Uterus (tissue), 2 donors: ENCODE data around the gene KRT33A.

Experiments
- POLR2A ChIP-seq, 2 donors: fragments of 450-650 bp; IDR thresholded peaks; one replicate each; pipeline ENCODE4 v1.6.1; 2016; ENCODE audit warnings: antibody characterized with exemption in 2 of 2, mild to moderate bottlenecking in 1 of 2, moderate library complexity in 1 of 2
- TF ChIP-seq, protein P1 (sequence below), 4 experiments: fragments of 200-600 bp in 2 of 4; fragments of 450-650 bp in 2 of 4; sonication (generic) in 2 of 4; IDR thresholded peaks; one replicate each; pipeline ENCODE4 v1.5.1; 2016 to 2019; ENCODE audit warnings: antibody characterized with exemption in 4 of 4, mild to moderate bottlenecking in 2 of 4, moderate library complexity in 1 of 4

DNA sequence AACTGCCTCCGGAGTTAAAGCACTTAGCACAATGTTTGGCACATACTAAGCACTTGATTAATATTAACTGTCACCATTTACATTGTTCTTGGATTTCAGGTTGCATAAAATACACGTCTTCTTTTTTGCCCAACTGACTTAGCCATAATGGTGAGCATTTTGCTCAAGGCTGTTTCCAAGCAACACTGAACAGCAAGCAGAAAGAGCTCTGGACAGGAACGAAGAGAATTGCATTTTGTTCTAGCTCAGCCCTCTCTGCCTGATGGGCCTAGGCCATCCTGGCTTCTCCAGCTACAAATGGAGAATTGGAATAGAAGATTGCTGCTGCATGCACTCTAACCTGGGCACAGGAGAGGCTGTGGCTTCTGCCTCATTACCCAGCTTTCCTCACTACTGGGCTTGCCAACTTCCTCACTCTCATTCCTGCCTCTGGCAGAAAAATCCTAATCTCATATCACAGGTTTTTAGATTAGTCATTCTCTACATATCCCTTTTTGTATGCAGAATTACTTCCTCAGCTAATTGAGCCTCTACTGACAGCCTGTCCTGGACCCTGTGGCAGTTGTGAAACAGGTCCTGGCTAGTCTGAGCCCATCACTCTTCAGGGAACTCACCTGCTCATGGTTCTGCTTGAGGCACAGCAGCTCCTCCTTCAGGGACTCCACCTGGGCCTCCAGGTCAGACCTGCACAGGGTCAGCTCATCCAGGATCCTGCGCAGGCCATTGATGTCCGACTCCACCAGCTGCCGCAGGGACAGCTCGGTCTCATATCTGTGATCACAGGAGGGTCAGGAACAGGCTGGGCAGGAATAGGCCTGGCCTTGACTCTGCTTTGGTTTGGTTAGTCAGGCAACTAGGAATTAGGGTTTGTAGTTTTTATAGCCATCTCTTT is 2.5 kb downstream of the KRT33A start:
- TF ChIP-seq, protein P1, sequence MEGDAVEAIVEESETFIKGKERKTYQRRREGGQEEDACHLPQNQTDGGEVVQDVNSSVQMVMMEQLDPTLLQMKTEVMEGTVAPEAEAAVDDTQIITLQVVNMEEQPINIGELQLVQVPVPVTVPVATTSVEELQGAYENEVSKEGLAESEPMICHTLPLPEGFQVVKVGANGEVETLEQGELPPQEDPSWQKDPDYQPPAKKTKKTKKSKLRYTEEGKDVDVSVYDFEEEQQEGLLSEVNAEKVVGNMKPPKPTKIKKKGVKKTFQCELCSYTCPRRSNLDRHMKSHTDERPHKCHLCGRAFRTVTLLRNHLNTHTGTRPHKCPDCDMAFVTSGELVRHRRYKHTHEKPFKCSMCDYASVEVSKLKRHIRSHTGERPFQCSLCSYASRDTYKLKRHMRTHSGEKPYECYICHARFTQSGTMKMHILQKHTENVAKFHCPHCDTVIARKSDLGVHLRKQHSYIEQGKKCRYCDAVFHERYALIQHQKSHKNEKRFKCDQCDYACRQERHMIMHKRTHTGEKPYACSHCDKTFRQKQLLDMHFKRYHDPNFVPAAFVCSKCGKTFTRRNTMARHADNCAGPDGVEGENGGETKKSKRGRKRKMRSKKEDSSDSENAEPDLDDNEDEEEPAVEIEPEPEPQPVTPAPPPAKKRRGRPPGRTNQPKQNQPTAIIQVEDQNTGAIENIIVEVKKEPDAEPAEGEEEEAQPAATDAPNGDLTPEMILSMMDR (IDR thresholded peaks at IDR 0.05) = no peak
- no peak for TF ChIP-seq POLR2A (IDR thresholded peaks at IDR 0.05)
